ENCODE data around the gene RNF223.
"Not testable (repeated sequence)": the region's sequence is repeated elsewhere in the genome, so short reads cannot be mapped to it uniquely, and the experiment has no call there.

The RNF223 gene

GRCh38 chr1:1072849-1073742 is 1.0 kb downstream of the RNF223 start:
- no peak for DNase-seq (ENCODE audit: low read depth, low spot score)

- no peak for DNase-seq (ENCODE audit: low read depth, low spot score)
Observed at GRCh38 chr1:1072299-1072848, 1.7 kb downstream of the RNF223 start.

- no peak for DNase-seq (ENCODE audit: low read depth, low spot score)
Observed at GRCh38 chr1:1071486-1072298, 2.4 kb downstream of the RNF223 start.

- no peak for DNase-seq (ENCODE audit: low read depth, low spot score)
Observed at GRCh38 chr1:1069711-1070676, 4.1 kb downstream of the RNF223 start.

- peak; percentile 89 for DNase-seq (ENCODE audit: low read depth, low spot score)
Observed at GRCh38 chr1:1069056-1069710, 4.9 kb downstream of the RNF223 start.

GRCh38 chr1:1068517-1069055 is 5.5 kb downstream of the RNF223 start:
- no peak for DNase-seq (ENCODE audit: low read depth, low spot score)

GRCh38 chr1:1067860-1068516 is 6.1 kb downstream of the RNF223 start:
- no peak for DNase-seq (ENCODE audit: low read depth, low spot score)

GRCh38 chr1:1067284-1067859 is 6.7 kb downstream of the RNF223 start:
- DNase-seq (ENCODE audit: low read depth, low spot score): no peak

- DNase-seq (ENCODE audit: low read depth, low spot score): no peak
Observed at GRCh38 chr1:1066403-1067283, 7.5 kb downstream of the RNF223 start.

- DNase-seq (ENCODE audit: low read depth, low spot score): not testable (repeated sequence)
Observed at GRCh38 chr1:1065940-1066304, 8.2 kb downstream of the RNF223 start.

- DNase-seq (ENCODE audit: low read depth, low spot score): no peak
Observed at GRCh38 chr1:1065265-1065939, 8.7 kb downstream of the RNF223 start.

GRCh38 chr1:1063945-1064831 is 9.9 kb downstream of the RNF223 start:
- DNase-seq (ENCODE audit: low read depth, low spot score): peak; percentile 94

- no peak for DNase-seq (ENCODE audit: low read depth, low spot score)
Observed at GRCh38 chr1:1063261-1063944, 10.7 kb downstream of the RNF223 start.

GRCh38 chr1:1062348-1063163 is 11.6 kb downstream of the RNF223 start:
- no peak for DNase-seq (ENCODE audit: low read depth, low spot score)

GRCh38 chr1:1061682-1062345 is 12.3 kb downstream of the RNF223 start:
- DNase-seq (ENCODE audit: low read depth, low spot score): no peak

All from astrocyte of the hippocampus (primary cell).